ENCODE results near the gene ZSWIM6.

- TF ChIP-seq REST (IDR thresholded peaks at IDR 0.05; ENCODE audit: insufficient read depth in 1 of 2, low read depth in 2 of 2, low read length in 1 of 2) (no peak), POLR2AphosphoS5 (IDR thresholded peaks at IDR 0.05; ENCODE audit: low read depth, low read length) (no peak)
Measured at GRCh38 chr5:61417851-61418250, 85.8 kb downstream of the ZSWIM6 start.
